Measurements from ENCODE around the gene GMDS. TPM values are rescaled to one million over a fixed set of nuclear protein-coding genes. Genes with fewer than 3 reads are reported as not detected.

GMDS gene
- total and polyA plus RNA-seq, 11 donors = 4.5 to 10.7 (median 7.0) TPM

DNA sequence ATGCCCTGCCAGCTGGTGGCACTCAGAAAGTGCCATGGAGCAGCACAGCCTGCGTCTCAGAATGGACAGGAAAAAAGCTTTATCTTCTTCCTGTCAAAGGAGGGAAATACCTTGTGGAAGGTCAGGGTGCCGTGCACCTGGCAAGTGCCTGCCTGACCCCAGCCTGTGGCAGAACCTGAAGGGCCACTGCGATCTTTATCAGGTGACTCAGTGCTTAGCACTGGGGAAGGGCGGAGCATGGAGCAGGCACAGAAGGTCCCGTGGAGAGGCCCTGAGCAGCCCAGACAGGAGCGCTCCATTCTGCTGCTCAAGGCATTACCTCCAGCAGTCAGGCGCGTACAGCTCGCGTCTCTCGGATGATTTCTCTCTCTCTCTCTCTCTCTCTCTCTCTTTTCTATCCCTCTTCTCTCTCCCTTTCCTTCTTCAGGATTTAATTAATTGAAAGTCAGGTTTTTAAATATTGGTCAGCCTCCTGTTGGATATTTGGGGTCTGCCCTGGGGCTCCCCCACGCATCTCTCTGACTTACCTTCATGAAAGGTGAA is 604.0 kb downstream of the GMDS start:
- H3K4me1 ChIP-seq = peaks cover 0 to 10% (median 0%) of the 10 kb centered on the region in 12 donors
- 84 to 88% (median 84%) methylated on average over 12 of the region's 12 CpGs for WGBS, 4 donors
- H3K36me3 ChIP-seq = no peaks in the 10 kb centered on the region
- intact Hi-C loops (cut with DNase I) = no loop called here
- TF ChIP-seq POLR2A (IDR thresholded peaks at IDR 0.05) (no peak), CTCF (IDR thresholded peaks at IDR 0.05) (no peak)
- no peak overlapping the region for H3K4me3 ChIP-seq
- ATAC-seq (peak in 1 of 4 donors; percentile 34), DNase-seq (no peak)
- H3K27me3 ChIP-seq = no peaks in the 10 kb centered on the region
- H3K9me3 ChIP-seq = no peaks in the 10 kb centered on the region
- no peak overlapping the region for H3K27ac ChIP-seq

- no peak for DNase-seq
- WGBS, 4 donors = 93 to 95% (median 94%) methylated on average over 8 of the region's 8 CpGs
- no peak overlapping the region for H3K27ac ChIP-seq
- no peaks in the 10 kb centered on the region for H3K27me3 ChIP-seq
- intact Hi-C loops (cut with DNase I) = no loop called here
- TF ChIP-seq POLR2A (IDR thresholded peaks at IDR 0.05) = no peak
- TF ChIP-seq CTCF (IDR thresholded peaks at IDR 0.05) = no peak
- peaks cover 0 to 19% (median 3%) of the 10 kb centered on the region in 12 donors for H3K4me1 ChIP-seq
- no peak overlapping the region for H3K4me3 ChIP-seq
- no peaks in the 10 kb centered on the region for H3K36me3 ChIP-seq
- H3K9me3 ChIP-seq = no peaks in the 10 kb centered on the region
- ATAC-seq = no peak
Measured at GRCh38 chr6:1640476-1640875, 604.9 kb downstream of the GMDS start.

- peaks cover 0 to 30% (median 10%) of the 10 kb centered on the region in 12 donors for H3K4me1 ChIP-seq
- WGBS, 4 donors = 85 to 92% (median 90%) methylated on average over 9 of the region's 9 CpGs
- H3K9me3 ChIP-seq = no peaks in the 10 kb centered on the region
- H3K27ac ChIP-seq = no peak overlapping the region
- intact Hi-C loops (cut with DNase I) = loop anchor here in 1 of 10 donors (5.0 kb wide), 1 partner anchor 38 kb away; no protein-coding TSS in a partner anchor
- ATAC-seq (no peak), DNase-seq (no peak)
- no peak overlapping the region for H3K4me3 ChIP-seq
- H3K27me3 ChIP-seq = no peaks in the 10 kb centered on the region
- no peaks in the 10 kb centered on the region for H3K36me3 ChIP-seq
- no peak for TF ChIP-seq POLR2A (IDR thresholded peaks at IDR 0.05)
- no peak for TF ChIP-seq CTCF (IDR thresholded peaks at IDR 0.05)
Measured at GRCh38 chr6:1639430-1639829, 606.0 kb downstream of the GMDS start.

GRCh38 chr6:1636971-1637871 is 608.2 kb downstream of the GMDS start:
- Histone ChIP-seq H3K9me3 (no peaks in the 10 kb centered on the region), H3K4me3 (no peak overlapping the region), H3K36me3 (no peaks in the 10 kb centered on the region), H3K4me1 (peaks cover 0 to 29% (median 10%) of the 10 kb centered on the region in 12 donors), H3K27ac (no peak overlapping the region), H3K27me3 (no peaks in the 10 kb centered on the region)
- DNase-seq = no peak
- 90 to 95% (median 92%) methylated on average over 14 to 20 of the region's 20 CpGs for WGBS, 4 donors
- peak in 1 of 4 donors; percentile 6 for ATAC-seq
- no peak for TF ChIP-seq CTCF (IDR thresholded peaks at IDR 0.05)
- TF ChIP-seq POLR2A (IDR thresholded peaks at IDR 0.05) = no peak
- intact Hi-C loops (cut with DNase I) = loop anchor here in 1 of 10 donors (5.0 kb wide), 1 partner anchor 40 kb away; no protein-coding TSS in a partner anchor

All from heart left ventricle (tissue), 16 donors.